Esophagus muscularis mucosa (tissue), 4 donors: Measurements from ENCODE around the gene SLC10A7. TPM values are rescaled to one million over a fixed set of nuclear protein-coding genes. Genes with fewer than 3 reads are reported as not detected.
A peak's percentile ranks its signal among the peaks of the same experiment; 100 is the strongest.

Experiments
- DNase-seq: peaks from one replicate; pipeline ENCODE4 v3.0.0-alpha.2; 2017; ENCODE audit errors: extremely low spot score
- H3K27ac ChIP-seq, 4 donors: fragments of 200-600 bp; sonication (generic); replicated peaks in 1 of 4; 1 replicate in 3 of 4; 2 replicates in 1 of 4; pipeline ENCODE4 v1.5.1; 2016 to 2019; ENCODE audit warnings: mild to moderate bottlenecking in 1 of 4
- H3K27me3 ChIP-seq, 4 donors: fragments of 200-600 bp; sonication (generic); one replicate each; pipeline versions ENCODE4 v1.5.1 to v1.6.0; 2016 to 2019
- H3K36me3 ChIP-seq, 4 donors: fragments of 200-600 bp; sonication (generic); one replicate each; pipeline ENCODE4 v1.5.1; 2016 to 2019
- H3K4me1 ChIP-seq, 4 donors: fragments of 200-600 bp; sonication (generic); one replicate each; pipeline ENCODE4 v1.5.1; 2016 to 2019
- H3K4me3 ChIP-seq, 4 donors: fragments of 200-600 bp; sonication (generic); 1 replicate in 2 of 4; 2 replicates in 2 of 4; pipeline ENCODE4 v1.5.1; 2016 to 2019; ENCODE audit warnings: mild to moderate bottlenecking in 4 of 4, moderate library complexity in 1 of 4
- H3K9me3 ChIP-seq, 4 donors: fragments of 200-600 bp; sonication (generic); 1 replicate in 3 of 4; 2 replicates in 1 of 4; pipeline ENCODE4 v1.5.1; 2016 to 2019
- CTCF ChIP-seq, 3 experiments: fragments of 200-600 bp in 2 of 3; fragments of 450-650 bp in 1 of 3; sonication (generic) in 2 of 3; IDR thresholded peaks; one replicate each; pipeline ENCODE4 v1.5.1; 2017 to 2019; ENCODE audit warnings: antibody characterized with exemption in 3 of 3, mild to moderate bottlenecking in 2 of 3, moderate library complexity in 1 of 3
- EP300 ChIP-seq: sonication (generic); formaldehyde crosslinking; IDR thresholded peaks from one replicate; pipeline ENCODE4 v1.6.1; 2017; ENCODE audit warnings: antibody characterized with exemption
- POLR2A ChIP-seq: fragments of 450-650 bp; IDR thresholded peaks from one replicate; pipeline ENCODE4 v1.6.1; 2017; ENCODE audit warnings: antibody characterized with exemption, moderate library complexity, mild to moderate bottlenecking, low read depth
- POLR2AphosphoS5 ChIP-seq, 2 donors: sonication (generic); formaldehyde crosslinking; IDR thresholded peaks; one replicate each; pipeline ENCODE4 v1.6.1; 2017; ENCODE audit warnings: antibody characterized with exemption in 2 of 2
- WGBS: methylation state at CpG from one replicate; pipeline ENCODE4 v1.1.5; 2018; 5-methylcytosine and 5-hydroxymethylcytosine counted together
- intact Hi-C: fragments of 100-400 bp; cut with DNase I; formaldehyde crosslinking; loops from one replicate; pipeline ENCODE4 v1.15.1; 2023
- total RNA-seq, 4 donors: library from RNA; depleted of rRNA; stranded (reverse); fragments of >200 nt; gene quantifications; one replicate each; pipeline versions ENCODE4 v1.1.0 to v1.2.1, GENCODE V29; 2016

SLC10A7 gene
- total RNA-seq, 4 donors from 2014 or later = 3.3 to 6.2 (median 5.7) TPM

GRCh38 chr4:146285037-146285436 is 236.7 kb downstream of the SLC10A7 start:
- intact Hi-C loops = no loop called here
- TF ChIP-seq POLR2A (no peak), POLR2AphosphoS5 (IDR thresholded peaks at IDR 0.05) (no peak), CTCF (IDR thresholded peaks at IDR 0.05) (no peak), EP300 (no peak)
- H3K9me3 ChIP-seq = no peaks in the 10 kb centered on the region
- DNase-seq = peak; percentile 60
- H3K4me1 ChIP-seq = peaks cover 5 to 17% (median 8%) of the 10 kb centered on the region in 4 donors
- H3K4me3 ChIP-seq = no peak overlapping the region
- peaks cover 0 to 15% (median 2%) of the 10 kb centered on the region in 4 donors for H3K36me3 ChIP-seq
- no peaks in the 10 kb centered on the region for H3K27me3 ChIP-seq
- H3K27ac ChIP-seq = no peak overlapping the region

- 51% methylated on average over 3 of the region's 3 CpGs for WGBS
- no peak overlapping the region for H3K4me3 ChIP-seq
- no peaks in the 10 kb centered on the region for H3K9me3 ChIP-seq
- peaks cover 0 to 15% (median 2%) of the 10 kb centered on the region in 4 donors for H3K36me3 ChIP-seq
- H3K27me3 ChIP-seq = no peaks in the 10 kb centered on the region
- H3K27ac ChIP-seq = no peak overlapping the region
- TF ChIP-seq EP300 (no peak), POLR2AphosphoS5 (IDR thresholded peaks at IDR 0.05) (no peak), POLR2A (no peak), CTCF (IDR thresholded peaks at IDR 0.05) (no peak)
- DNase-seq = no peak
- intact Hi-C loops = no loop called here
- H3K4me1 ChIP-seq = peaks cover 5 to 17% (median 8%) of the 10 kb centered on the region in 4 donors
Observed at GRCh38 chr4:146283758-146284651, 237.7 kb downstream of the SLC10A7 start.

GRCh38 chr4:146282657-146283056 is 239.1 kb downstream of the SLC10A7 start:
- Histone ChIP-seq H3K4me3 (no peak overlapping the region), H3K27me3 (no peaks in the 10 kb centered on the region), H3K36me3 (peaks cover 0 to 11% (median 2%) of the 10 kb centered on the region in 4 donors), H3K27ac (no peak overlapping the region), H3K9me3 (no peaks in the 10 kb centered on the region), H3K4me1 (peaks cover 5 to 17% (median 8%) of the 10 kb centered on the region in 4 donors)
- TF ChIP-seq EP300 = no peak
- TF ChIP-seq POLR2AphosphoS5 (IDR thresholded peaks at IDR 0.05) = no peak
- no peak for TF ChIP-seq POLR2A
- no peak for TF ChIP-seq CTCF (IDR thresholded peaks at IDR 0.05)
- DNase-seq = no peak
- intact Hi-C loops = no loop called here

GRCh38 chr4:146278986-146279385 is 242.8 kb downstream of the SLC10A7 start:
- Histone ChIP-seq H3K27ac (no peak overlapping the region), H3K4me3 (no peak overlapping the region), H3K36me3 (no peaks in the 10 kb centered on the region), H3K27me3 (no peaks in the 10 kb centered on the region), H3K9me3 (no peaks in the 10 kb centered on the region), H3K4me1 (peaks cover 0 to 10% (median 7%) of the 10 kb centered on the region in 4 donors)
- intact Hi-C loops = no loop called here
- no peak for DNase-seq
- TF ChIP-seq CTCF (IDR thresholded peaks at IDR 0.05) (no peak), EP300 (no peak), POLR2AphosphoS5 (IDR thresholded peaks at IDR 0.05) (no peak), POLR2A (no peak)
- WGBS = 90% methylated on average over 1 of the region's 1 CpG

- intact Hi-C loops = no loop called here
- Histone ChIP-seq H3K27ac (no peak overlapping the region), H3K9me3 (no peaks in the 10 kb centered on the region), H3K4me3 (no peak overlapping the region), H3K36me3 (no peaks in the 10 kb centered on the region), H3K27me3 (no peaks in the 10 kb centered on the region), H3K4me1 (no peaks in the 10 kb centered on the region)
- DNase-seq = no peak
- TF ChIP-seq EP300 (no peak), CTCF (IDR thresholded peaks at IDR 0.05) (no peak), POLR2AphosphoS5 (IDR thresholded peaks at IDR 0.05) (no peak), POLR2A (no peak)
Observed at GRCh38 chr4:146275370-146275769, 246.4 kb downstream of the SLC10A7 start.
